Measurements from ENCODE around the gene ZNF580. TPM values are rescaled to one million over a fixed set of nuclear protein-coding genes. Genes with fewer than 3 reads are reported as not detected.

Gene ZNF580
- total and polyA plus RNA-seq, 9 of the 15 experiments (the other 6 are each of a cell fraction or from before 2014, with no cell fraction given) = 2.3 to 47.4 (median 6.0) TPM

- Histone ChIP-seq H3K4me3 (peak overlapping the region; percentile 94), H3K9me1 (ENCODE audit: control insufficient read depth, insufficient read depth, low read length) (no peaks in the 10 kb centered on the region), H2AFZ (ENCODE audit: low read depth, low read length) (no peak overlapping the region), H3K4me2 (ENCODE audit: insufficient read depth, low read length) (peak overlapping the region; percentile 90), H3K27me3 (ENCODE audit: control insufficient read depth in 2 of 2, insufficient read depth in 2 of 2, low read length in 2 of 2) (no peaks in the 10 kb centered on the region), H4K20me1 (replicated peaks; ENCODE audit: control insufficient read depth, insufficient read depth, low read length) (no peaks in the 10 kb centered on the region), H3K27ac (ENCODE audit: extremely low read depth, low read depth, low read length) (no peak overlapping the region; the same call in 2 of the 3 replicates), H3K36me3 (ENCODE audit: control insufficient read depth, insufficient read depth, low read length) (peaks cover 29% of the 10 kb centered on the region; the same call in 2 of the 3 replicates), H3K79me2 (ENCODE audit: control insufficient read depth, insufficient read depth, low read length) (peaks cover 79% of the 10 kb centered on the region), H3K4me1 (replicated peaks in 1 of 2; ENCODE audit: control insufficient read depth in 2 of 2, insufficient read depth in 2 of 2, low read length in 2 of 2) (peaks cover 42 to 77% of the 10 kb centered on the region in 2 experiments), H3K9ac (ENCODE audit: insufficient read depth in 1 of 2, low read depth in 2 of 2, low read length in 2 of 2) (peak overlapping the region; percentile 88 to 98; a peak in 3 of 4 replicates), H3K9me3 (replicated peaks; ENCODE audit: control insufficient read depth, insufficient read depth, low read depth, low read length) (no peaks in the 10 kb centered on the region)
- no TSS peak for BruUV-seq (replicated peaks)
- in situ Hi-C loops (cut with MboI) = loop anchor here (25.0 kb wide), 2 partner anchors 508 to 667 kb away; partner anchors contain the start of genes TNNT1 and ZSCAN5A
- POLR2A ChIA-PET = interaction anchor here (0.9 to 1.2 kb wide), 2 partner anchors 9 to 27 kb away, joined by 3 to 6 read pairs; partner anchors contain the start of gene U2AF2
- peak; percentile 67 for TF ChIP-seq RBFOX2 (IDR thresholded peaks at IDR 0.05; ENCODE audit: low read depth, low read length)
- peak; percentile 10 for TF ChIP-seq PRDM10 (IDR thresholded peaks at IDR 0.05; ENCODE audit: partially characterized antibody)
- TF ChIP-seq ZNF174 (CRISPR knock-in tag; IDR thresholded peaks at IDR 0.05) = no peak
- TF ChIP-seq RBM22 (IDR thresholded peaks at IDR 0.05; ENCODE audit: low read depth, low read length, poor library complexity, severe bottlenecking) = peak; percentile 85
- peak; percentile 80 for TF ChIP-seq POLR2G (IDR thresholded peaks at IDR 0.05; ENCODE audit: low read depth, low read length)
- TF ChIP-seq SAP30 (IDR thresholded peaks at IDR 0.05; ENCODE audit: borderline replicate concordance, insufficient read depth, low read depth, low read length, poor library complexity, severe bottlenecking) = no peak
- peak; percentile 1; the same call in 1 of the 2 replicates for TF ChIP-seq TFAP4 (CRISPR knock-in tag; IDR thresholded peaks at IDR 0.05; ENCODE audit: borderline replicate concordance)
- ATAC-seq = no peak
- WGBS (ENCODE audit: insufficient coverage, low coverage, missing lambda C conversion rate) = 86% methylated on average over 11 of the region's 28 CpGs
- CTCF ChIA-PET (ENCODE audit: low intra/inter-chr PET ratio) = interaction anchor here (1.0 kb wide), 1 partner anchor 9 kb away, joined by 3 read pairs; no protein-coding TSS in a partner anchor
- no peak for FAIRE-seq
- DNase-seq (ENCODE audit: extremely low read depth in 1 of 4, low spot score in 3 of 4) = no peak
- intact Hi-C loops (cut with micrococcal nuclease) = no loop called here
Measured at GRCh38 chr19:55644842-55645511, 4.2 kb downstream of the ZNF580 start.
